GM12878 (cell line): Measurements from ENCODE around the gene PITPNM1. TPM values are rescaled to one million over a fixed set of nuclear protein-coding genes. Genes with fewer than 3 reads are reported as not detected.

Source experiments
- BMI1 ChIP-seq: fragments of 450-650 bp; IDR thresholded peaks from 2 replicates; pipeline ENCODE4 v1.6.1; 2016; ENCODE audit warnings: mild to moderate bottlenecking, moderate library complexity, borderline replicate concordance
- CBFB ChIP-seq: IDR thresholded peaks from 2 replicates; pipeline ENCODE4 v1.6.1; 2016; ENCODE audit warnings: antibody characterized with exemption, low read depth
- CHD1 ChIP-seq: IDR thresholded peaks from 2 replicates; pipeline ENCODE4 v1.6.1; 2012; ENCODE audit warnings: low read depth, low read length, improper control_type of control experiment
- CHD2 ChIP-seq: IDR thresholded peaks from 2 replicates; pipeline ENCODE4 v1.6.1; 2011; ENCODE audit warnings: low read depth, low read length, improper control_type of control experiment, borderline replicate concordance
- CREM ChIP-seq: IDR thresholded peaks from 2 replicates; pipeline ENCODE4 v1.6.1; 2014; ENCODE audit warnings: antibody characterized with exemption, low read depth
- EED ChIP-seq: sonication (generic); IDR thresholded peaks from 2 replicates; pipeline ENCODE4 v1.6.1; 2016; ENCODE audit warnings: antibody characterized with exemption, low read depth
- IRF4 ChIP-seq: IDR thresholded peaks from 2 replicates; pipeline ENCODE4 v1.6.1; 2011; ENCODE audit warnings: low read depth, low read length
- LARP7 ChIP-seq: fragments of 450-650 bp; IDR thresholded peaks from 2 replicates; pipeline ENCODE4 v1.6.1; 2017; ENCODE audit warnings: mild to moderate bottlenecking
- MXI1 ChIP-seq: fragments of 150-350 bp; IDR thresholded peaks from 2 replicates; pipeline ENCODE4 v1.6.1; 2011; ENCODE audit warnings: low read depth, mild to moderate bottlenecking, inconsistent platforms, low read length, improper control_type of control experiment
- TBL1XR1 ChIP-seq: IDR thresholded peaks from 2 replicates; pipeline ENCODE4 v1.6.1; 2012; ENCODE audit warnings: low read depth, low read length, improper control_type of control experiment
- polyA plus RNA-seq, 11 experiments: library from polyadenylated mRNA; depleted of rRNA in 4 of 11; unstranded in 6 of 11; stranded (reverse) in 5 of 11; fragments of >200 nt; fragmentation: Nextera tagmentation in 4 of 11; fragmentation: Illumina TruSeq in 1 of 11; extraction: Ambion mirVana in 4 of 11; extraction: Trizol in 1 of 11; gene quantifications; 1 replicate in 1 of 11; 2 replicates in 10 of 11; pipeline versions ENCODE4 v1.2.1 to v1.2.3, GENCODE V29; 2011 to 2016; ENCODE audit warnings: inconsistent platforms in 2 of 11, missing spikeins in 2 of 11, low read depth in 1 of 11
- total RNA-seq, 4 experiments: library from RNA; depleted of rRNA in 3 of 4; stranded (reverse); fragments of >200 nt in 3 of 4; fragmentation: Illumina TruSeq in 1 of 4; extraction: Trizol in 1 of 4; gene quantifications; 2 replicates each; pipeline versions ENCODE4 v1.2.1 to v1.2.3, GENCODE V29; 2013 to 2021
- TF ChIP-seq, protein P1 (sequence below): fragments of 450-650 bp; IDR thresholded peaks from 2 replicates; pipeline ENCODE4 v1.6.1; 2017; ENCODE audit warnings: mild to moderate bottlenecking, moderate library complexity
- TF ChIP-seq, protein P2 (sequence below): fragments of 450-650 bp; formaldehyde crosslinking; IDR thresholded peaks from 2 replicates; pipeline ENCODE4 v1.5.0; 2022; ENCODE audit warnings: mild to moderate bottlenecking, missing genetic modification characterization
- TF ChIP-seq, protein P3 (sequence below): fragments of 450-650 bp; IDR thresholded peaks from 2 replicates; pipeline ENCODE4 v1.6.1; 2016; ENCODE audit warnings: mild to moderate bottlenecking, moderate library complexity, borderline replicate concordance
- TF ChIP-seq, protein P4 (sequence below): fragments of 450-650 bp; IDR thresholded peaks from 2 replicates; pipeline ENCODE4 v1.6.1; 2017; ENCODE audit warnings: mild to moderate bottlenecking, low read depth, inconsistent platforms; ENCODE audit not compliant: poor library complexity, severe bottlenecking
- TF ChIP-seq, protein P5 (sequence below): IDR thresholded peaks from 2 replicates; pipeline ENCODE4 v1.6.1; 2011; ENCODE audit warnings: low read depth, low read length, improper control_type of control experiment, borderline replicate concordance

Gene PITPNM1
- total and polyA plus RNA-seq, 10 of the 15 experiments (the other 5 are each of a cell fraction or from before 2014, with no cell fraction given), result 0.11 to 56.8 (median 16.5) TPM

DNA sequence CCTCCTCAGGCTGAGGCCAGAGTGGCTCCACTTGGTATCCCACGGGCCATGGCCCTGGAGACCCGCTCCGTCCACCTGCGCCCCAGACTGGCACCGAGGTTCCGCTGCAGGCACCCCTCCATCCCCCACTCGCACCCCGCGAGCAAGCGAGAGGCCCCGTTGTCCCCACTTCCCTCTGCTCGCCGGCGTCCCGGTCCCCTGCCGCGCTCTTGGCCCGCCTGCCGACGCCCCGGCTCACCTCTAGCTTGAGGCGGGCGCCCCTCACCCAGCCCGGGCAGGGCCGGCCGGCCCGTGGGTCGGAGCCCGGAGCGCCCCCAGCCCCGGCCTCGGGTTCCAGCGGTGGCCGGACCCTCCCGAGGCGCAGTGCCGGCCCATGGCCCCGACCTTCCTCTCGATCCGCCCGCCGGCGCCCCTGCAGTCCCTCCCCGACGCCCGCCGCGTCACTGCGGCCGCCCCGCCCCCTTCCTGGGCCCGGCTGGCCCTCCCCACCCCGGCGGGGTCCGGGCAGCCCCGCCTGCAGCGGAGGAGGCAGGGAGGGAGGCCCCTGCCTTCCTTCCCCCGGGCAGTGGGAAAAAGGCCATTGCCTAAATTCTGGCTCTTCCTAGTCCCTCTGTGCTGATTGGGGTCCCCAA, at the start of gene PITPNM1 (continued):
- TF ChIP-seq, protein P1, sequence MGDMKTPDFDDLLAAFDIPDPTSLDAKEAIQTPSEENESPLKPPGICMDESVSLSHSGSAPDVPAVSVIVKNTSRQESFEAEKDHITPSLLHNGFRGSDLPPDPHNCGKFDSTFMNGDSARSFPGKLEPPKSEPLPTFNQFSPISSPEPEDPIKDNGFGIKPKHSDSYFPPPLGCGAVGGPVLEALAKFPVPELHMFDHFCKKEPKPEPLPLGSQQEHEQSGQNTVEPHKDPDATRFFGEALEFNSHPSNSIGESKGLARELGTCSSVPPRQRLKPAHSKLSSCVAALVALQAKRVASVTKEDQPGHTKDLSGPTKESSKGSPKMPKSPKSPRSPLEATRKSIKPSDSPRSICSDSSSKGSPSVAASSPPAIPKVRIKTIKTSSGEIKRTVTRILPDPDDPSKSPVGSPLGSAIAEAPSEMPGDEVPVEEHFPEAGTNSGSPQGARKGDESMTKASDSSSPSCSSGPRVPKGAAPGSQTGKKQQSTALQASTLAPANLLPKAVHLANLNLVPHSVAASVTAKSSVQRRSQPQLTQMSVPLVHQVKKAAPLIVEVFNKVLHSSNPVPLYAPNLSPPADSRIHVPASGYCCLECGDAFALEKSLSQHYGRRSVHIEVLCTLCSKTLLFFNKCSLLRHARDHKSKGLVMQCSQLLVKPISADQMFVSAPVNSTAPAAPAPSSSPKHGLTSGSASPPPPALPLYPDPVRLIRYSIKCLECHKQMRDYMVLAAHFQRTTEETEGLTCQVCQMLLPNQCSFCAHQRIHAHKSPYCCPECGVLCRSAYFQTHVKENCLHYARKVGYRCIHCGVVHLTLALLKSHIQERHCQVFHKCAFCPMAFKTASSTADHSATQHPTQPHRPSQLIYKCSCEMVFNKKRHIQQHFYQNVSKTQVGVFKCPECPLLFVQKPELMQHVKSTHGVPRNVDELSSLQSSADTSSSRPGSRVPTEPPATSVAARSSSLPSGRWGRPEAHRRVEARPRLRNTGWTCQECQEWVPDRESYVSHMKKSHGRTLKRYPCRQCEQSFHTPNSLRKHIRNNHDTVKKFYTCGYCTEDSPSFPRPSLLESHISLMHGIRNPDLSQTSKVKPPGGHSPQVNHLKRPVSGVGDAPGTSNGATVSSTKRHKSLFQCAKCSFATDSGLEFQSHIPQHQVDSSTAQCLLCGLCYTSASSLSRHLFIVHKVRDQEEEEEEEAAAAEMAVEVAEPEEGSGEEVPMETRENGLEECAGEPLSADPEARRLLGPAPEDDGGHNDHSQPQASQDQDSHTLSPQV, result 0 out of 2 replicates have a peak, but pooled peaks have one; percentile 21
- TF ChIP-seq IRF4 (no peak), LARP7 (peak; percentile 71; the same call in 1 of the 2 replicates), CREM (0 out of 2 replicates have a peak, but pooled peaks have one; percentile 28), CHD2 (0 out of 2 replicates have a peak, but pooled peaks have one; percentile 31), BMI1 (no peak), CHD1 (no peak), EED (no peak), CBFB (no peak), TBL1XR1 (no peak), MXI1 (no peak)
- TF ChIP-seq, protein P2, sequence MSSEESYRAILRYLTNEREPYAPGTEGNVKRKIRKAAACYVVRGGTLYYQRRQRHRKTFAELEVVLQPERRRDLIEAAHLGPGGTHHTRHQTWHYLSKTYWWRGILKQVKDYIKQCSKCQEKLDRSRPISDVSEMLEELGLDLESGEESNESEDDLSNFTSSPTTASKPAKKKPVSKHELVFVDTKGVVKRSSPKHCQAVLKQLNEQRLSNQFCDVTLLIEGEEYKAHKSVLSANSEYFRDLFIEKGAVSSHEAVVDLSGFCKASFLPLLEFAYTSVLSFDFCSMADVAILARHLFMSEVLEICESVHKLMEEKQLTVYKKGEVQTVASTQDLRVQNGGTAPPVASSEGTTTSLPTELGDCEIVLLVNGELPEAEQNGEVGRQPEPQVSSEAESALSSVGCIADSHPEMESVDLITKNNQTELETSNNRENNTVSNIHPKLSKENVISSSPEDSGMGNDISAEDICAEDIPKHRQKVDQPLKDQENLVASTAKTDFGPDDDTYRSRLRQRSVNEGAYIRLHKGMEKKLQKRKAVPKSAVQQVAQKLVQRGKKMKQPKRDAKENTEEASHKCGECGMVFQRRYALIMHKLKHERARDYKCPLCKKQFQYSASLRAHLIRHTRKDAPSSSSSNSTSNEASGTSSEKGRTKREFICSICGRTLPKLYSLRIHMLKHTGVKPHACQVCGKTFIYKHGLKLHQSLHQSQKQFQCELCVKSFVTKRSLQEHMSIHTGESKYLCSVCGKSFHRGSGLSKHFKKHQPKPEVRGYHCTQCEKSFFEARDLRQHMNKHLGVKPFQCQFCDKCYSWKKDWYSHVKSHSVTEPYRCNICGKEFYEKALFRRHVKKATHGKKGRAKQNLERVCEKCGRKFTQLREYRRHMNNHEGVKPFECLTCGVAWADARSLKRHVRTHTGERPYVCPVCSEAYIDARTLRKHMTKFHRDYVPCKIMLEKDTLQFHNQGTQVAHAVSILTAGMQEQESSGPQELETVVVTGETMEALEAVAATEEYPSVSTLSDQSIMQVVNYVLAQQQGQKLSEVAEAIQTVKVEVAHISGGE (CRISPR knock-in tag), result no peak
- TF ChIP-seq, protein P3, sequence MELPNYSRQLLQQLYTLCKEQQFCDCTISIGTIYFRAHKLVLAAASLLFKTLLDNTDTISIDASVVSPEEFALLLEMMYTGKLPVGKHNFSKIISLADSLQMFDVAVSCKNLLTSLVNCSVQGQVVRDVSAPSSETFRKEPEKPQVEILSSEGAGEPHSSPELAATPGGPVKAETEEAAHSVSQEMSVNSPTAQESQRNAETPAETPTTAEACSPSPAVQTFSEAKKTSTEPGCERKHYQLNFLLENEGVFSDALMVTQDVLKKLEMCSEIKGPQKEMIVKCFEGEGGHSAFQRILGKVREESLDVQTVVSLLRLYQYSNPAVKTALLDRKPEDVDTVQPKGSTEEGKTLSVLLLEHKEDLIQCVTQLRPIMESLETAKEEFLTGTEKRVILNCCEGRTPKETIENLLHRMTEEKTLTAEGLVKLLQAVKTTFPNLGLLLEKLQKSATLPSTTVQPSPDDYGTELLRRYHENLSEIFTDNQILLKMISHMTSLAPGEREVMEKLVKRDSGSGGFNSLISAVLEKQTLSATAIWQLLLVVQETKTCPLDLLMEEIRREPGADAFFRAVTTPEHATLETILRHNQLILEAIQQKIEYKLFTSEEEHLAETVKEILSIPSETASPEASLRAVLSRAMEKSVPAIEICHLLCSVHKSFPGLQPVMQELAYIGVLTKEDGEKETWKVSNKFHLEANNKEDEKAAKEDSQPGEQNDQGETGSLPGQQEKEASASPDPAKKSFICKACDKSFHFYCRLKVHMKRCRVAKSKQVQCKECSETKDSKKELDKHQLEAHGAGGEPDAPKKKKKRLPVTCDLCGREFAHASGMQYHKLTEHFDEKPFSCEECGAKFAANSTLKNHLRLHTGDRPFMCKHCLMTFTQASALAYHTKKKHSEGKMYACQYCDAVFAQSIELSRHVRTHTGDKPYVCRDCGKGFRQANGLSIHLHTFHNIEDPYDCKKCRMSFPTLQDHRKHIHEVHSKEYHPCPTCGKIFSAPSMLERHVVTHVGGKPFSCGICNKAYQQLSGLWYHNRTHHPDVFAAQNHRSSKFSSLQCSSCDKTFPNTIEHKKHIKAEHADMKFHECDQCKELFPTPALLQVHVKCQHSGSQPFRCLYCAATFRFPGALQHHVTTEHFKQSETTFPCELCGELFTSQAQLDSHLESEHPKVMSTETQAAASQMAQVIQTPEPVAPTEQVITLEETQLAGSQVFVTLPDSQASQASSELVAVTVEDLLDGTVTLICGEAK, result no peak
- TF ChIP-seq, protein P4, sequence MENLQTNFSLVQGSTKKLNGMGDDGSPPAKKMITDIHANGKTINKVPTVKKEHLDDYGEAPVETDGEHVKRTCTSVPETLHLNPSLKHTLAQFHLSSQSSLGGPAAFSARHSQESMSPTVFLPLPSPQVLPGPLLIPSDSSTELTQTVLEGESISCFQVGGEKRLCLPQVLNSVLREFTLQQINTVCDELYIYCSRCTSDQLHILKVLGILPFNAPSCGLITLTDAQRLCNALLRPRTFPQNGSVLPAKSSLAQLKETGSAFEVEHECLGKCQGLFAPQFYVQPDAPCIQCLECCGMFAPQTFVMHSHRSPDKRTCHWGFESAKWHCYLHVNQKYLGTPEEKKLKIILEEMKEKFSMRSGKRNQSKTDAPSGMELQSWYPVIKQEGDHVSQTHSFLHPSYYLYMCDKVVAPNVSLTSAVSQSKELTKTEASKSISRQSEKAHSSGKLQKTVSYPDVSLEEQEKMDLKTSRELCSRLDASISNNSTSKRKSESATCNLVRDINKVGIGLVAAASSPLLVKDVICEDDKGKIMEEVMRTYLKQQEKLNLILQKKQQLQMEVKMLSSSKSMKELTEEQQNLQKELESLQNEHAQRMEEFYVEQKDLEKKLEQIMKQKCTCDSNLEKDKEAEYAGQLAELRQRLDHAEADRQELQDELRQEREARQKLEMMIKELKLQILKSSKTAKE, result no peak
- TF ChIP-seq, protein P5, sequence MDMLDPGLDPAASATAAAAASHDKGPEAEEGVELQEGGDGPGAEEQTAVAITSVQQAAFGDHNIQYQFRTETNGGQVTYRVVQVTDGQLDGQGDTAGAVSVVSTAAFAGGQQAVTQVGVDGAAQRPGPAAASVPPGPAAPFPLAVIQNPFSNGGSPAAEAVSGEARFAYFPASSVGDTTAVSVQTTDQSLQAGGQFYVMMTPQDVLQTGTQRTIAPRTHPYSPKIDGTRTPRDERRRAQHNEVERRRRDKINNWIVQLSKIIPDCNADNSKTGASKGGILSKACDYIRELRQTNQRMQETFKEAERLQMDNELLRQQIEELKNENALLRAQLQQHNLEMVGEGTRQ, result no peak
